C4-2B (cell line): ENCODE results near the gene CHRDL2.

Experiments
- CTCF ChIP-seq: fragments of 450-650 bp; conservative IDR thresholded peaks from 2 replicates; pipeline ENCODE4 v1.5.1; 2017; ENCODE audit warnings: mild to moderate bottlenecking
- ZFX ChIP-seq: fragments of 450-650 bp; IDR thresholded peaks from 2 replicates; pipeline ENCODE4 v1.6.1; 2017

GRCh38 chr11:74663315-74663714, 67.9 kb downstream of the CHRDL2 start:
- TF ChIP-seq CTCF: no peak
- TF ChIP-seq ZFX: no peak
